GM23248 (cell line): ENCODE data around the gene E2F4. TPM values are rescaled to one million over a fixed set of nuclear protein-coding genes. Genes with fewer than 3 reads are reported as not detected.

Source experiments
- DNase-seq: peaks from one replicate; pipeline ENCODE4 v3.0.0-alpha.2; 2015
- H2AFZ ChIP-seq: fragments of 200-600 bp; sonication (generic); 2 replicates; pipeline ENCODE4 v1.6.1; 2016; ENCODE audit warnings: antibody characterized with exemption
- H3F3A ChIP-seq: fragments of 200-600 bp; sonication (generic); 2 replicates; pipeline ENCODE4 v1.6.1; 2016; ENCODE audit warnings: mild to moderate bottlenecking, antibody characterized with exemption, mixed run types; ENCODE audit not compliant: insufficient read depth
- H3K27ac ChIP-seq: fragments of 200-600 bp; sonication (generic); 2 replicates; pipeline ENCODE4 v1.5.1; 2016; ENCODE audit warnings: mild to moderate bottlenecking
- H3K27me3 ChIP-seq: fragments of 200-600 bp; sonication (generic); replicated peaks from 2 replicates; pipeline ENCODE4 v1.6.1; 2016; ENCODE audit warnings: mild to moderate bottlenecking; ENCODE audit not compliant: insufficient read depth
- H3K36me3 ChIP-seq: fragments of 200-600 bp; sonication (generic); 2 replicates; pipeline ENCODE4 v1.6.1; 2016; ENCODE audit warnings: low read depth, mild to moderate bottlenecking
- H3K4me1 ChIP-seq: fragments of 200-600 bp; sonication (generic); 2 replicates; pipeline ENCODE4 v1.6.1; 2016; ENCODE audit warnings: mild to moderate bottlenecking; ENCODE audit not compliant: insufficient read depth
- H3K4me2 ChIP-seq: fragments of 200-600 bp; sonication (generic); one replicate; pipeline ENCODE4 v1.6.1; 2016; ENCODE audit warnings: mild to moderate bottlenecking; ENCODE audit not compliant: unreplicated experiment
- H3K4me3 ChIP-seq: fragments of 200-600 bp; sonication (generic); 2 replicates; pipeline ENCODE4 v1.5.1; 2016; ENCODE audit warnings: mild to moderate bottlenecking
- H3K79me2 ChIP-seq: fragments of 200-600 bp; sonication (generic); 2 replicates; pipeline ENCODE4 v1.6.1; 2016; ENCODE audit warnings: mild to moderate bottlenecking; ENCODE audit not compliant: insufficient read depth
- H3K9ac ChIP-seq: fragments of 200-600 bp; sonication (generic); 2 replicates; pipeline ENCODE4 v1.6.1; 2016; ENCODE audit warnings: mild to moderate bottlenecking
- H3K9me2 ChIP-seq: fragments of 200-600 bp; sonication (generic); 2 replicates; pipeline ENCODE4 v1.6.1; 2016; ENCODE audit warnings: mixed run types, mild to moderate bottlenecking, moderate library complexity; ENCODE audit not compliant: insufficient read depth
- H3K9me3 ChIP-seq: fragments of 200-600 bp; sonication (generic); one replicate; pipeline ENCODE4 v1.6.1; 2017; ENCODE audit warnings: low read depth
- H4K20me1 ChIP-seq: fragments of 200-600 bp; sonication (generic); 2 replicates; pipeline ENCODE4 v1.6.0; 2016; ENCODE audit not compliant: insufficient read depth
- EZH2 ChIP-seq: fragments of 200-600 bp; sonication (generic); IDR thresholded peaks from 2 replicates; pipeline ENCODE4 v1.6.1; 2018; ENCODE audit warnings: antibody characterized with exemption, mild to moderate bottlenecking; ENCODE audit not compliant: insufficient read depth, poor library complexity, severe bottlenecking
- EZH2phosphoT487 ChIP-seq: fragments of 200-600 bp; sonication (generic); IDR thresholded peaks from 2 replicates; pipeline ENCODE4 v1.6.1; 2018; ENCODE audit warnings: antibody characterized with exemption, moderate library complexity, mild to moderate bottlenecking, low read depth; ENCODE audit not compliant: insufficient read depth
- WGBS, 2 experiments: methylation state at CpG; one replicate each; pipeline ENCODE4 v1.1.6; 2015 to 2017; ENCODE audit warnings: low lambda C conversion rate in 2 of 2, low coverage in 1 of 2; ENCODE audit errors: missing lambda C conversion rate in 2 of 2; 5-methylcytosine and 5-hydroxymethylcytosine counted together
- in situ Hi-C: fragments of 300-500 bp; cut with MboI; formaldehyde crosslinking; loops from 2 replicates; pipeline ENCODE4 v1.15.0; 2020
- polyA plus RNA-seq: library from polyadenylated mRNA; unstranded; fragments of >200 nt; fragmentation: Nextera tagmentation; extraction: Ambion mirVana; gene quantifications from 2 replicates; pipeline ENCODE4 v1.2.1, GENCODE V29; 2016
- total RNA-seq: library from RNA; depleted of rRNA; stranded (reverse); fragments of >200 nt; shearing (Covaris generic); gene quantifications from 2 replicates; pipeline ENCODE4 v1.2.3, GENCODE V29; 2014

The E2F4 gene
- total and polyA plus RNA-seq, 2 experiments from 2014 or later: 50.0 to 82.0 TPM

DNA sequence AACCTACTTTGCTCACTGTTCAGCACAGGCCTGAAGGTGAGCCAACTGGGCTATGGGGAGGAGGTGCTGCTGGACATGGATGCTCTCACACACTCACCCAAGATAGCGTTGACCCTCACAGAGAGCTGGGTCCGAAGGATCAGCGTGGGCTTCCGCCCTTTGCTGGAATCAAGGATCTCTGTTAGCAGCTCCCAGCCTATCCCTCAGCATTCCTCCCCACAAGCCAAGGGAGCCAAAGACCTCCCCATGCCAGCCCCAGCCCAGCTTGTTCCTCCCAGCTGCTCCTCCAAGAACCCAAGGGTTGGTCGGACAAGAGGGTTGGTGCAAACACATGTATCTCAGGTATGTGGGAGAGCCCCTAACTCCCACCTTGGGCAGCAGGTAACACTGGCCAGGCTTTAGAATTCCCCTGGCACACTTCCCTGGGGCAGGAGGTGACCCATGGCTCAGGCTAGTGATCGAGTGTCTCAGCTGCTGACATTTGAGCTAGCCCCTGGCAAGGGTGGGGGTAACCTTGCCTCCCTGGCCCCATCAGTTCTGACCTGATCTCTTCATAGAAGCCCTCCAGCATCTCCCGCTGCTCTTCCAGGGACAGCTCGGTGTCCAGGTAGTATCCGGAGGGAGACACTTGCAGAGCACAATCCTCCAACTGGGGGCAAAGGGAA, 47.0 kb downstream of the E2F4 start:
- TF ChIP-seq EZH2phosphoT487 (no peak), EZH2 (no peak)
- H4K20me1 ChIP-seq: no peaks in the 10 kb centered on the region
- H3F3A ChIP-seq: peaks cover 35% of the 10 kb centered on the region
- no peak overlapping the region for H3K4me3 ChIP-seq
- no peaks in the 10 kb centered on the region for H3K27me3 ChIP-seq
- no peak for DNase-seq
- no peaks in the 10 kb centered on the region for H3K36me3 ChIP-seq
- H3K9ac ChIP-seq: no peak overlapping the region
- no peak overlapping the region for H3K27ac ChIP-seq
- H2AFZ ChIP-seq: no peak overlapping the region
- no peak overlapping the region for H3K4me2 ChIP-seq
- WGBS, 2 experiments: 83 to 89% methylated on average over 9 of the region's 9 CpGs
- H3K9me3 ChIP-seq: no peaks in the 10 kb centered on the region
- H3K79me2 ChIP-seq: peaks cover 33% of the 10 kb centered on the region
- in situ Hi-C loops: no loop called here
- H3K4me1 ChIP-seq: peaks cover 39% of the 10 kb centered on the region
- no peaks in the 10 kb centered on the region for H3K9me2 ChIP-seq

GRCh38 chr16:67240506-67240905, 48.6 kb downstream of the E2F4 start:
- Histone ChIP-seq H3F3A (peaks cover 51% of the 10 kb centered on the region), H3K4me3 (no peak overlapping the region), H3K9me3 (no peaks in the 10 kb centered on the region), H3K27me3 (no peaks in the 10 kb centered on the region), H3K4me2 (peak overlapping the region; percentile 20), H3K9ac (peak overlapping the region; percentile 79), H4K20me1 (no peaks in the 10 kb centered on the region), H3K79me2 (peaks cover 36% of the 10 kb centered on the region), H3K9me2 (no peaks in the 10 kb centered on the region), H3K36me3 (no peaks in the 10 kb centered on the region), H3K27ac (peak overlapping the region; percentile 95), H3K4me1 (peaks cover 55% of the 10 kb centered on the region), H2AFZ (no peak overlapping the region)
- TF ChIP-seq EZH2: no peak
- TF ChIP-seq EZH2phosphoT487: no peak
- 46 to 48% methylated on average over 4 of the region's 4 CpGs for WGBS, 2 experiments
- in situ Hi-C loops: no loop called here
- peak; percentile 61 for DNase-seq

- H2AFZ ChIP-seq: peak overlapping the region; percentile 66
- WGBS, 2 experiments: 13 to 16% methylated on average over 10 of the region's 10 CpGs
- peak overlapping the region; percentile 95 for H3K27ac ChIP-seq
- H3K9me2 ChIP-seq: no peaks in the 10 kb centered on the region
- no peaks in the 10 kb centered on the region for H4K20me1 ChIP-seq
- H3K79me2 ChIP-seq: peaks cover 36% of the 10 kb centered on the region
- H3K4me1 ChIP-seq: peaks cover 56% of the 10 kb centered on the region
- DNase-seq: peak; percentile 92
- H3K4me2 ChIP-seq: peak overlapping the region; percentile 47
- peak overlapping the region; percentile 79 for H3K9ac ChIP-seq
- H3K36me3 ChIP-seq: no peaks in the 10 kb centered on the region
- in situ Hi-C loops: no loop called here
- TF ChIP-seq EZH2phosphoT487: no peak
- H3K4me3 ChIP-seq: peak overlapping the region; percentile 13; the same call in 1 of the 2 replicates
- H3F3A ChIP-seq: peaks cover 54% of the 10 kb centered on the region
- no peaks in the 10 kb centered on the region for H3K9me3 ChIP-seq
- H3K27me3 ChIP-seq: no peaks in the 10 kb centered on the region
Measured at GRCh38 chr16:67241008-67241900, 49.3 kb downstream of the E2F4 start.

GRCh38 chr16:67242138-67242730, 50.3 kb downstream of the E2F4 start:
- no peaks in the 10 kb centered on the region for H3K36me3 ChIP-seq
- peaks cover 36% of the 10 kb centered on the region for H3K79me2 ChIP-seq
- peak overlapping the region; percentile 79 for H3K9ac ChIP-seq
- H3F3A ChIP-seq: peaks cover 54% of the 10 kb centered on the region
- H3K4me3 ChIP-seq: no peak overlapping the region
- H3K9me2 ChIP-seq: no peaks in the 10 kb centered on the region
- peaks cover 56% of the 10 kb centered on the region for H3K4me1 ChIP-seq
- H3K4me2 ChIP-seq: no peak overlapping the region
- 71 to 81% methylated on average over 4 of the region's 4 CpGs for WGBS, 2 experiments
- H3K27me3 ChIP-seq: no peaks in the 10 kb centered on the region
- peak overlapping the region; percentile 95 for H3K27ac ChIP-seq
- in situ Hi-C loops: no loop called here
- no peaks in the 10 kb centered on the region for H4K20me1 ChIP-seq
- DNase-seq: no peak
- TF ChIP-seq EZH2: no peak
- no peak for TF ChIP-seq EZH2phosphoT487
- no peaks in the 10 kb centered on the region for H3K9me3 ChIP-seq
- H2AFZ ChIP-seq: no peak overlapping the region
